ENCODE data around the gene NPAS1.

NPAS1 gene

DNA sequence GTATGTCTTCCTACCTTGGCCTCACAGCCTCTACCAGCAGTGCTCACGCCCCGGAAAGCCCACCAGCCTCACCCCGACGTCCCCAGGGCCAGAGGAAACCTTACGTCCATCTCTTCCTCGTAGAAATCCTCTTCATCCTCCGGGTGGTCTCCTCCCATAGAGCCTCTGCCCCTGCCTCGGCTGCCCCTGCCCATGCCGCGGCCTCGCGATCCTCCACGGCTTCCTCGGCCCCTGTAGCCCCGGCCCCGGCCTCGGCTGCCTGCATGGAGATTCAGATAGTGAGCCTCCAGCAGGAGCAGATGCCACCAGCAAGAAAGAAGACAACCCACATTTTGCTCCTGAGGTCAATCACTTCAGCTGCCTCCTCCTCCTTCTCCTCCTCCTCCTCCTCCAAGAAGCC is 66.6 kb downstream of the NPAS1 start:
- Histone ChIP-seq H3K27me3 (replicated peaks; ENCODE audit: control insufficient read depth, insufficient read depth, low read length) (no peaks in the 10 kb centered on the region), H3K4me3 (replicated peaks; ENCODE audit: low read depth, low read length) (no peak overlapping the region), H3K36me3 (ENCODE audit: control insufficient read depth, insufficient read depth, low read length) (peaks cover 42% of the 10 kb centered on the region)
- TF ChIP-seq, protein P1, sequence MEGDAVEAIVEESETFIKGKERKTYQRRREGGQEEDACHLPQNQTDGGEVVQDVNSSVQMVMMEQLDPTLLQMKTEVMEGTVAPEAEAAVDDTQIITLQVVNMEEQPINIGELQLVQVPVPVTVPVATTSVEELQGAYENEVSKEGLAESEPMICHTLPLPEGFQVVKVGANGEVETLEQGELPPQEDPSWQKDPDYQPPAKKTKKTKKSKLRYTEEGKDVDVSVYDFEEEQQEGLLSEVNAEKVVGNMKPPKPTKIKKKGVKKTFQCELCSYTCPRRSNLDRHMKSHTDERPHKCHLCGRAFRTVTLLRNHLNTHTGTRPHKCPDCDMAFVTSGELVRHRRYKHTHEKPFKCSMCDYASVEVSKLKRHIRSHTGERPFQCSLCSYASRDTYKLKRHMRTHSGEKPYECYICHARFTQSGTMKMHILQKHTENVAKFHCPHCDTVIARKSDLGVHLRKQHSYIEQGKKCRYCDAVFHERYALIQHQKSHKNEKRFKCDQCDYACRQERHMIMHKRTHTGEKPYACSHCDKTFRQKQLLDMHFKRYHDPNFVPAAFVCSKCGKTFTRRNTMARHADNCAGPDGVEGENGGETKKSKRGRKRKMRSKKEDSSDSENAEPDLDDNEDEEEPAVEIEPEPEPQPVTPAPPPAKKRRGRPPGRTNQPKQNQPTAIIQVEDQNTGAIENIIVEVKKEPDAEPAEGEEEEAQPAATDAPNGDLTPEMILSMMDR (IDR thresholded peaks at IDR 0.05; ENCODE audit: insufficient read depth, low read length, poor library complexity, severe bottlenecking), result no peak
- DNase-seq (ENCODE audit: extremely low read depth, insufficient read length), result no peak

DNA sequence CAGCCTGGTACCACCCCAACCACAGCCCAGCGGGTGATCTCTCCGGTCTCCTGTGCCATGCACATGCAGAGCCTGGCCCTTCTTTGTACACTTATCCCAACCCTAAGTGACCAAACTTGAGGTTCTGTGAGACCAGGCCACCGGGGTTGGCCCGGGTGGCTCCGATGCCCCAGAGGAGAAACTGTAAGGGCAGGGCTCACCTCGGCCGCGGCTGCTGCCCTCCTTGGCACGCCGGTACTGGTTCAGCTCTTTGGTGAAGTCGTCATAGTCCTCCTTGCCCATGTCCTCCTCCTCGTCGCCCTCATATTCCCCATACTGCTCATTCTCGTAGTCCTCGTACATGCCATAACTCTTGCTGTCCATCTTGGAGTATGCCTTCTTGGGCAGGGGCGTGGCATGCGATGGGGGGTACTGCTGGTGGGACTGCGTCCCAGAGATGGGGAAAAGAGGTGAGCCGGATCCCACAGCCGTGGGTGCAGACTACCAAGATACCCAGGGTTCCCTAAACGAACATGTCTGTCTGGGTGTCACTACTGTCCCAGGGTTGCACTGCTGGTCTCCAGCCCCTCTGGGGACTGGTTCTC is 70.2 kb downstream of the NPAS1 start:
- Histone ChIP-seq H3K27me3 (replicated peaks; ENCODE audit: control insufficient read depth, insufficient read depth, low read length) (no peaks in the 10 kb centered on the region), H3K4me3 (replicated peaks; ENCODE audit: low read depth, low read length) (no peak overlapping the region), H3K36me3 (ENCODE audit: control insufficient read depth, insufficient read depth, low read length) (peaks cover 25% of the 10 kb centered on the region)
- DNase-seq (ENCODE audit: extremely low read depth, insufficient read length), result no peak
- TF ChIP-seq, protein P1 (IDR thresholded peaks at IDR 0.05; ENCODE audit: insufficient read depth, low read length, poor library complexity, severe bottlenecking), result no peak

DNA sequence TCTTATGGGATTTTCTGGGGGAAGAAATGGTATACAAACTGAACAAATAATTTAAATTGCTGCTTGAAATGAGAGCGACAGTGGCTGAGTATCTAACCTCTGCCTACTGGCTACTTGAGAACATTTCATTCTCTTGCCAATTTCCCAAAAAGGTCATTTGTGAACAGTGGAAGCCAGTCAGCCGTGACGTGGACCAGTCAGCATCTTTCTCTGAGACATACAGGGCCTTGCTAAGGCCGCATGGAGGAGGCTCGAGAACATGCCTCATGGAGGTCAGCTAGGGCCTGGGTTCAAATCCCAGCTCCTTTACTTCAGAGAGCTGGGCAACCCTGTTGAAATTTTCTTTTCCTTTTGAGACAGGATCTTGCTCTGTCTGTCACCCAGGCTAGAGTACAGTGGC is 73.6 kb downstream of the NPAS1 start:
- Histone ChIP-seq H3K36me3 (ENCODE audit: control insufficient read depth, insufficient read depth, low read length) (peaks cover 14% of the 10 kb centered on the region), H3K27me3 (replicated peaks; ENCODE audit: control insufficient read depth, insufficient read depth, low read length) (no peaks in the 10 kb centered on the region), H3K4me3 (replicated peaks; ENCODE audit: low read depth, low read length) (no peak overlapping the region)
- DNase-seq (ENCODE audit: extremely low read depth, insufficient read length), result no peak
- TF ChIP-seq, protein P1 (IDR thresholded peaks at IDR 0.05; ENCODE audit: insufficient read depth, low read length, poor library complexity, severe bottlenecking), result no peak

DNA sequence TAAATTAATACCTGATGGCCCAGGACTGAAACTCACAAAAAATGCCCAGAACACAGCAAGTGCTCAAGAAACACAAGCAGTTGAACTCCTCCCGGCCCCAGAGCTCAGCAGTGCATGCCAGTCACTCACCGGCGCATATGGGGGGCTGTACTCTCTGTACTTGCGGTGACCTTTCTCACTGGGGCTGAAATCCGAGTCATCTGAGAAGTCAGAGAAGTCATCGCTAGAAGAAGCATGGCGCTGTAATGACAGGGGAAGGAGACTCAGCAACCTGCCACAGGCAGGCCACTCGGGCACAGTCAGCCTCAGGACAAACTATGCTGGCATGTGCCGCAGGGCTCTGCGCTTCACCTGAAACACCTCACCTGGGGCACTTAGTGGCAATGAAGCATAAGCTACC is 74.2 kb downstream of the NPAS1 start:
- Histone ChIP-seq H3K4me3 (replicated peaks; ENCODE audit: low read depth, low read length) (peak overlapping the region; percentile 8; the same call in 1 of the 2 replicates), H3K27me3 (replicated peaks; ENCODE audit: control insufficient read depth, insufficient read depth, low read length) (no peaks in the 10 kb centered on the region), H3K36me3 (ENCODE audit: control insufficient read depth, insufficient read depth, low read length) (peaks cover 15% of the 10 kb centered on the region)
- TF ChIP-seq, protein P1 (IDR thresholded peaks at IDR 0.05; ENCODE audit: insufficient read depth, low read length, poor library complexity, severe bottlenecking), result peak; percentile 5
- peak; percentile 78 for DNase-seq (ENCODE audit: extremely low read depth, insufficient read length)

DNA sequence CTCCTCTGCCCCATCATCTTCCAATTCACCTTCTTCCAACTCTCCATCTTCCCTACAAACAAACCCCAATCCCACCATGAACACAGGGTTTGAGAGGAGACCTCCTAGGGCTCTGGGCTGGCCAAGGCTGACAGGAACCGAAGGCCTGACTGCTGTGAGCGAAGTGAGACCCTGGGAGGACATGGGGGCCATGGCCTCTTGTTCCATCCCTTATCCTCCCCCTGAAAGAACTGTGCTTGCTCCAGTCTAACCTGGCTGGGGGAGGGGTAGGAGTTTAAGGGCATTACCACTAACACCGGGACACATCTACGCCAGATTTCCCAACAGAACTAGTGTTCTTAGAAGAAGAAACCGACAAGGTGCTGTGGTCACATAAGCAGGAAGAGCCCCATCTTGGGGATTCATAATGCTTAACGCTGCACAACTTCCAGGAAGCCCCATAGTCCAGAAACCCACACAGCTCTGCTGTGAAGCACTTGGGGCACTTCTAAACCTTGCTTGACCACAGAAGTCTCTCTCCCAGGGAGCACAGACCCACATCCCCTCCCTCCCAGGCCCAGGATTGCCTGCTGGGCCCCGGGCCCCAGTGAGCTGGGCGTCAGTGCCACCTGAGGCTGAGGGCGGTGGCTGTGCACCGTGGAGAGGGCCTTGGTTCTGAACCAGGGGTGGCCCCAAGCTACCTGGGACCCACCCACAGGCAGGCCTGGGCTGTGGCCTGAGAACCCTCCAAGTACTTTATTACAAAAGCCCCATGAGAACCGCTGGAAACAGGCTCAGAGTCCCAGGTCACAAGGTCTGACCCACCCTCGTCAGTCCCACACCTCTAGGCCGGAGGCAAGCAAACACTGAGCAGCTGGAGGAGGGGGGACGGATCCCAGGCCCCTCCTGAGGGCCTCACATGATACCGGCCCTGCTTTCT is 75.2 kb downstream of the NPAS1 start:
- Histone ChIP-seq H3K36me3 (ENCODE audit: control insufficient read depth, insufficient read depth, low read length) (peaks cover 9% of the 10 kb centered on the region), H3K27me3 (replicated peaks; ENCODE audit: control insufficient read depth, insufficient read depth, low read length) (no peaks in the 10 kb centered on the region), H3K4me3 (replicated peaks; ENCODE audit: low read depth, low read length) (peak overlapping the region; percentile 19)
- TF ChIP-seq, protein P1 (IDR thresholded peaks at IDR 0.05; ENCODE audit: insufficient read depth, low read length, poor library complexity, severe bottlenecking), result no peak
- peak; percentile 54 for DNase-seq (ENCODE audit: extremely low read depth, insufficient read length)

Measured in GM06990 (cell line).